Measurements from ENCODE around the gene SHC1.

GRCh38 chr1:154912755-154913154 lies 57.8 kb downstream of the SHC1 start:
- TF ChIP-seq POLR2A (IDR thresholded peaks at IDR 0.05; ENCODE audit: low read length) (no peak), GATA1 (IDR thresholded peaks at IDR 0.05; ENCODE audit: low read depth, low read length) (no peak)

All from erythroblast (primary cell).